OCI-LY7 (cell line): ENCODE measurements around the gene PAXX.

Experiments used
- EZH2phosphoT487 ChIP-seq: fragments of 200-600 bp; sonication (generic); IDR thresholded peaks from 2 replicates; pipeline ENCODE4 v1.6.1; 2018; ENCODE audit warnings: low read depth, borderline replicate concordance, mild to moderate bottlenecking, mixed run types, antibody characterized with exemption, low read length, moderate library complexity, mixed read lengths
- TF ChIP-seq, protein P1 (sequence below): fragments of 200-600 bp; sonication (generic); conservative IDR thresholded peaks from 2 replicates; pipeline ENCODE4 v1.5.1; 2014; ENCODE audit warnings: mild to moderate bottlenecking, antibody characterized with exemption, low read length, moderate library complexity, mixed read lengths

DNA sequence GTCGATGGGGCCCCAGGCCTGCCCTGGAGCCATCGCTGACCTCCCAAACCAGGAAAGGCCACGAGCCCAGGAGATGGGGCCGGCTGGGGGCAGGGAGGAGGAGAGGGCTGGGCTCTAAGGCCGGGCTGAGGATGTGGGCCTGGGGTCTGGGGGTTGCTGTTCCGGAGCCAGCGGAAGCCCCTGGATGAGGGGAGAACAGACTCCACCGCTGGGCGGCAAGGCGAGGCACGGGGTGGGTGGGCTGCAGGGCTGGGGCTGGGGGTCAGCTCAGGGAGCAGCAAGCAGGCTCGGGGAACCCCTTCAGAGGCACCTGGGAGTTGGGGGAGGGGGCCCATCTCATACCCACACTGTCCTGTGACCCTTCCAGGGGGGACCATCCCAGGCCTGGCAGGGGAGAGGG lies 28.5 kb upstream of the PAXX start:
- TF ChIP-seq, protein P1, sequence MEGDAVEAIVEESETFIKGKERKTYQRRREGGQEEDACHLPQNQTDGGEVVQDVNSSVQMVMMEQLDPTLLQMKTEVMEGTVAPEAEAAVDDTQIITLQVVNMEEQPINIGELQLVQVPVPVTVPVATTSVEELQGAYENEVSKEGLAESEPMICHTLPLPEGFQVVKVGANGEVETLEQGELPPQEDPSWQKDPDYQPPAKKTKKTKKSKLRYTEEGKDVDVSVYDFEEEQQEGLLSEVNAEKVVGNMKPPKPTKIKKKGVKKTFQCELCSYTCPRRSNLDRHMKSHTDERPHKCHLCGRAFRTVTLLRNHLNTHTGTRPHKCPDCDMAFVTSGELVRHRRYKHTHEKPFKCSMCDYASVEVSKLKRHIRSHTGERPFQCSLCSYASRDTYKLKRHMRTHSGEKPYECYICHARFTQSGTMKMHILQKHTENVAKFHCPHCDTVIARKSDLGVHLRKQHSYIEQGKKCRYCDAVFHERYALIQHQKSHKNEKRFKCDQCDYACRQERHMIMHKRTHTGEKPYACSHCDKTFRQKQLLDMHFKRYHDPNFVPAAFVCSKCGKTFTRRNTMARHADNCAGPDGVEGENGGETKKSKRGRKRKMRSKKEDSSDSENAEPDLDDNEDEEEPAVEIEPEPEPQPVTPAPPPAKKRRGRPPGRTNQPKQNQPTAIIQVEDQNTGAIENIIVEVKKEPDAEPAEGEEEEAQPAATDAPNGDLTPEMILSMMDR, result no peak
- no peak for TF ChIP-seq EZH2phosphoT487
